Hematopoietic multipotent progenitor cell treated with erythropoietin and hydrocortisone succinate and interleukin-3 and kit ligand, for 4 days (in vitro differentiated cells): ENCODE data around the gene USP15.
A peak's percentile ranks its signal among the peaks of the same experiment; 100 is the strongest.

ENCODE experiments used
- DNase-seq: peaks from one replicate; pipeline ENCODE4 v3.0.0-alpha.2; 2015

The USP15 gene

DNA sequence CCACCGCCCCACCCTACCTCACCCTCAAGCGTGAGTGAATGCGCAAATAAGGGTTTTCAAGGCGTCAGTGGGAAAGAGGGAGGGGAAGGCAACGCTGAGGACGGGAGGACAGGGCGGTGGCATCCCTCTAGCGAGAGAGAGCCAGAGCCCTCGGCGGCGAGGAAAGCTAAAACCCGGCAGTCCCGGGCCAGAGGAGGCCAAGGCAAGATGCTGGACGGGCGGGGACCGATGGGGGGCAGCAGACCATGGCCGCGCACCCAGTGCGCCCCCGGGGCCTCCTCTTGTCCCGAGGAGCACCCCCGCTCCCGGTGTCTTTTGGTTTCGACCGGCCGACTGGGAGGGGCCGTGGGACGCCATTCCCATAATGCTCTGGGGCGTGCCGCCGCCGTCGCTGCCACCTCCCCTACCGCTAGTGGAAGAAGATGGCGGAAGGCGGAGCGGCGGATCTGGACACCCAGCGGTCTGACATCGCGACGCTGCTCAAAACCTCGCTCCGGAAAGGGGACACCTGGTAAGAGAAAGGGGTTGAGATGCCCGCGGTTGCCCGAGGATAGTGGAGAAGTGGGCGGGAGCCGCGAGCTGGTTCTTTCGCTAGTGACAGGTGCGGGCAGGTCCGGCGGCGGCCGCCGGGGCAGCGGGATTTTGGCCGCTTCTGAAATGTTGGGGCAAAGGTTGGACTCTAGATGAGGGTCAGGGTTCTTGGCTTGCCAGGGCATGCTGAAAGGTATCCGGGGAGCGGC is at the start of gene USP15:
TSS of gene USP15 (plus strand) at position 412 of the 740 bp plus-strand sequence. CDS start at position 423, 11 bp downstream.
- DNase-seq = peak; percentile 98

- peak; percentile 89 for DNase-seq
These were observed 49.8 kb upstream of the USP15 start for GRCh38 chr12:62210422-62210821.

DNA sequence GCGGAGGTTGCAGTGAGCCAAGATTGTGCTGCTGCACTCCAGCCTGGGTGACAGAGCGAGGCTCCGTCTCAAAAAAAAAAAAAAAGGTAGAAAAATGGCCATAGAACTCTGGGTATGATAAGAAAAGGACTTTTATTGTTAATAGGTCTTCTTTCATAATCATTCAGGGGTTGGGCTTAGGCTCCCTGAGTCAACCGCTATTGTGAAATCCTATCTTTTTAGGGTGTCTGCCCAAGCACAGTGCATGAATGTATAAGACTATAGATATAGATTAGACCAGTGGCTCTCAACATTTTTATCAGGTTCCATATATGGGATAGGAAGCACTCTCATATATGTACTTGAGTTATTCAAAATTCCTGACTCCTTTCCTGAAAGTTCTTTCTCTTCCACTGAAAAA is 48.7 kb upstream of the USP15 start:
- peak; percentile 91 for DNase-seq

- peak; percentile 75 for DNase-seq
These were observed 45.4 kb upstream of the USP15 start for GRCh38 chr12:62214846-62215245.

- DNase-seq = peak; percentile 80
These were observed 44.7 kb upstream of the USP15 start for GRCh38 chr12:62215506-62215905.

- no peak for DNase-seq
These were observed 42.6 kb upstream of the USP15 start for GRCh38 chr12:62217466-62218194.

DNA sequence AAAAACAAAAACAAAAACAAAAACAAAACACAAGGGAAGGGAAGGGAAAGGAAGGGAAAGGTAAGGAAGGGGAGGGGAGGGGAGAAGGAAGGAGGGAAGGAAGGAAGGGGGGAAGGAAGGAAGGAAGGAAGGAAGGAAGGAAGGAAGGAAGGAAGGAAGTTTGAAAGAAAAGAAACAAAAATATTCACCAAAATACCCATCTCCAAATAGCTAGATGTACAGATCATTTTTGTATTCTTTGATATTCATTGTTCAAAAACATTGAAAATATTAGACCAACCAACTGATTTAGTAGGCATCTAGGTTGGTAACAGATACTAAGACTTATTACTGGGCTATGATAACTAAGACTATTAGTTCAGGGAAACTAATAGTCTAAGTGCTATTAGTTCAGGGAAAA is 39.1 kb upstream of the USP15 start:
- DNase-seq = no peak

DNA sequence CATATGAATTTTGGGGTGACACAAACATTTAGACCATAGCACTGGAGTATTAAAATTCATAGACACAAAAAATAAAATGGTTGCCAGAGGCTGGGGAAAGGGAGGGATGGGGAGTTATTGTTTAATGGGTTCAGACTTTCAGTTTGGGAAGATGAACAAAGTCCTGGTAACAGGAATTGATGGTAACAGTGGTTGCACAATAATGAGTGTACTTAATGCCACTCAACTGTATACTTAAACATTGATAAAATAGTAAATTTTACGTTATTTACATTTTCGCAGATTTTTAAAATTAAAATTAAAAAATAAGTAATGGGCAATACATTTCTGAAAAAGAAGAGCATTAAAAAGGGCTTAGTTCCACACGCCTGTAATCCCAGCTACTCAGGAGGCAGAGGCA is 35.6 kb upstream of the USP15 start:
- DNase-seq = no peak

- DNase-seq = no peak
These were observed 33.1 kb upstream of the USP15 start for GRCh38 chr12:62227091-62227490.

DNA sequence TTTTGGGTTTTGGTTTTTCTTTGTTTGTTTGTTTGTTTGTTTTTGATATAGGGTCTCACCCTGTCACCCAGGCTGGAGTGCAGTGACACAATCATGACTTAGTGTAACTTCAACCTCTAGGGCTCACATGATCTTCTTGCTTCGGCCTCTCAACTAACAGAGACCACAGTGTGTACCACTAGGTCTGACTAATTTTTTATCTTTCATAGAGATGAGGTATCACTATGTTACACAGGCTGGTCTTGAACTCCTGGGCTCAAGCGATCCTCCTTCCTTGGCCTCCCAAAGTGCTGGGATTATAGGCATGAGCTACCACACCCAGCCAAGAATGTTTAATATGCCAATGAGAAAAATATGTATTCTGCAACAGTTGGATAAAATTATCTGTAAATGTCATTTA is 29.6 kb upstream of the USP15 start:
- no peak for DNase-seq

- DNase-seq = peak; percentile 34
These were observed 28.0 kb upstream of the USP15 start for GRCh38 chr12:62232143-62232729.

DNA sequence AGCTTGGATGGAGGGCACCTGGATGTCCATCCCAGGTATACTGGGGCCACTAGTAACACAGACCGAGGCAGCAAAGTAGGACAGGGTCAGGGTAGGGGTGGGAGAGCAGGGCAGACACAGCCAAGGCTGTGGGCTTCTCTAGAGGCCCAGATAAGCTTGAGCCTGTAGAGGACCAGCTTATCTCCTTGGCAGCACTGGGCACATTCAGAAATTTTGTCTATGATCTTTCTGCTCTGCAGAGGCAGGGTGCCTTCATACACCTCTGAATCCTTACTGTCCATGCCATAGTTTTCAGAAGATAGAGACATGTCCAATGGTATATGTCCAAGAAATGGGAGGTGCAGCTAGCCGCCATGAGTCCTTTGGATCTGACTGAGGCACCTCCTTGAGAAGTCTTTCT is 26.4 kb upstream of the USP15 start:
- DNase-seq = peak; percentile 48

DNA sequence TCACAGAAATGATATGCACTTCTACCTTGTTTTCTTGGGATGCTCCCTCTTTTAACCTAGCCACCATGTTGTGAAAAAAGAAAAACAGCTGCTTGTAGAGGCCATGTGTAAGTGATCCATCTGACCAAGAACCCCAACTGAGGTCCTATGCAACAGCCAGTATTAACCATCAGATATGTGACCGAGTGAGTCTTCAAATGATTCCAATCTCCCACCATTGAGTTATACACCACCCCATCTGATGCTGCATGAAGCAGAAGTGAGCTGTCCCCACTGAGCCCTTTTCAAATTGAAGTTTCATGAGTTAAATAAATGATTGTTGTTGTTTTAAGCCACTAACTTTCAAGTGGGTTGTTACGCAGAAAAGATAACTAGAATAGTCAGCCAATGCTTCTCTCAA is 20.6 kb upstream of the USP15 start:
- DNase-seq = peak; percentile 18

DNA sequence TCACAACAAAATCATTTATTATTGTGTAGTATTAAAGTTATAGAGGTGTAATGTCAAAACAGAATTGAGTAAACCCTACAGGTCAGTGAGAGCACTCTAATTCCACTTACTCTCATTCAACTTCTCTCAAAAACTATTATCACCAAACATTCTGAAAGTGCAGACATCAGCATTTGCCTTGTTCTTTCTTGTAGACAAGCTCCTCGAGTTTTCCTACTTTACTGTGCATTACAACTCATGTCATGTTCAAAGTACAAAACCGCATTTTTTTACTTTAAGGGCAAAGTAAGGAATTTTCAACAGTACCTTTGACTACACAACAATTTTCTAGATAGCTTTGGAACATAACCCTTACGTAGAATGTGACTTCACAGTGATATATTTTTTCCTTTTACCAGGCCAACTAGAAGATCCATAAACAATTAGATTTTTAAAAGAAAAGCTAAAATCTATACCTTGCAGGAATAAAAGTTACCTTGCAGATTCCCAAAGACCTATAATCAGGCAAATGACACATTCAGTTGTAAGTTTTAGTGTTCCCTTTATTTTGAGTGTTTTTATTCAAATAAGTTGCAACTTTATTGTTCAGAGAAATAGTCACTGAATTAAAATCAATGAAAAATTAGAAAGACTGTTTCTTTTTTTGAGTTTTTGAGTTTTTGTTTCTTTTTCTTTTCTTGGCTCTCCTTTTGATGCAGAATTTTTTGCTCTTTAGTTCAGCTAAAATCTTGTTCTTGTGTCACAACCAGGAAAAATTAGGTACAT is 12.7 kb upstream of the USP15 start:
- DNase-seq = no peak

GRCh38 chr12:62248873-62249272 is 11.3 kb upstream of the USP15 start:
- DNase-seq = peak; percentile 97

- DNase-seq = no peak
These were observed 10.8 kb upstream of the USP15 start for GRCh38 chr12:62249419-62249818.

DNA sequence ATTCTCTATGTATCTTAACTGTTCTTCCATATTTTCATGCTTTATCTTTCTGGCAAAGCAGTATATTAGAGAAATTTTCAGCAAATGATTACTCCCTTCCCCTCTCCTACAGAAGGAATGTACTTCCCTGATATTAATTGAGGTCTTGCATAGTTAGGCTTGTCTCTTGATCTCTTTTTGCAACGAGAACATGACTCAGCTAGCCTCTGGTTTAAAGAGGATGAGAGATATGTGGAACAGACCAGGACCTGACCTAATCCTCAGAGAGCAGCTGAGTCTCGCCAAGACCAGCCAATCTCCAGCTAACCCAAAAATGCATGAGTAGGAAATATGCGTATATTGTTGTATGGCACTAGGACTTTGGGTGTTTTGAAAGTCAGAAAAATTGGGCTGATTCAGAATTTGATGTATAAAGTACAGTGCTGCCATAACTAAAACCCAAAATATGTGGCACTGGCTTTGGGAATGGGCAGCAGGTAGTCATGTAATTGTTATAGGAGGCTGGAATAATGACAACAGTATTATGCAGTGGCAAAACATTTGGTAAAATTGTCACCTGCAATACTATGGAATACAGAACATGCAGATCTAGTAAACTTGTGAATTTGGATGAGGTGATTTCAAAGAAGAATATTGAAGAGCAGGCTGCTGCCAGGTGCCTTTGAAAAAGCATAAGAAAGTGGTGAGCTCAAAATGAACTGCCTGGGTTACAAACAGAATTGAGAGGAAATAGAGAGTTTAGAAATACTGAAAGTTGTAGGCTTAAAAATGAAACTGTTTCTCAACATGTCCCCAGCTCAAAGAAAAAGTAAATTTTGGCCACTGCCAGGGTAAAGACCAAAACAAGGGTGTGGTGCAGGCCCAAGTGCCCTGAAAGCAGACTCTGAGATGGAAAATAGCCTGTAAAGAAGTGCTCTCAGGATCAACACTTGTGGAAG is 9.3 kb upstream of the USP15 start:
- DNase-seq = peak; percentile 96

DNA sequence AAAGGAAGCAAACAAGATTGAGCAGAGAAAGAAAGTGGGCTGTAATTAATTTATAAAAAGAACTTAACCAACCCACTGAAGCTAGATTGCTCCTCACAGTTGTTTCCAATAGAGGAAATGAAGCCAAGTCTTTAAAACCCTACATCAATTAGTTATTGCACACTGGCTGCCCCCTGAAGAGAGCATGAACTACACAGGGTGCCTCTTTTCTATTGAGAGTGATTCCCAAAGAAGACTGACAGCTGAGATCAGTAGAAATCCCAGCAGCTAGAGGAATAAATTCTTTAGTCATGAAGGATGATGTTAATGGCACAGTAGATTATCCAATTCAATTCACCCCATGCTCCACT is 8.6 kb upstream of the USP15 start:
- no peak for DNase-seq

- DNase-seq = no peak
These were observed 7.6 kb upstream of the USP15 start for GRCh38 chr12:62252576-62252975.

DNA sequence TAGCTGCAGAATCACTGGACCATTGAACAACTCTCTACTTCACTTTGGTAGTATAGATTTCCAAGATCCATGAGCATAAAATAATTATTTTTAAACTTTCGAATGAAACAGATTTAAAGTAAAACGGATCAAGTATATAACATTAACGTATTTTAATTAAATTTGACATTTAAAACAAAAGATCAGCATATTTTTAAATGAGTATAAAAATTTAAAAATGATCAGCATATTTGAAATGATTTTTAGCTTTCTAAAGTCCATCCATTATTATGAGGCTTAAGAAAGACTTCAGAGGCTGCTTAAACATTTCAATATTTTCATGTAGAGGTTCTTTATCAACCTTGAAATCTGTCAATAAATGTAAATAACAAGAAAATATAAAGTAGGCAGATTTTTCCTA is 5.2 kb upstream of the USP15 start:
- no peak for DNase-seq

DNA sequence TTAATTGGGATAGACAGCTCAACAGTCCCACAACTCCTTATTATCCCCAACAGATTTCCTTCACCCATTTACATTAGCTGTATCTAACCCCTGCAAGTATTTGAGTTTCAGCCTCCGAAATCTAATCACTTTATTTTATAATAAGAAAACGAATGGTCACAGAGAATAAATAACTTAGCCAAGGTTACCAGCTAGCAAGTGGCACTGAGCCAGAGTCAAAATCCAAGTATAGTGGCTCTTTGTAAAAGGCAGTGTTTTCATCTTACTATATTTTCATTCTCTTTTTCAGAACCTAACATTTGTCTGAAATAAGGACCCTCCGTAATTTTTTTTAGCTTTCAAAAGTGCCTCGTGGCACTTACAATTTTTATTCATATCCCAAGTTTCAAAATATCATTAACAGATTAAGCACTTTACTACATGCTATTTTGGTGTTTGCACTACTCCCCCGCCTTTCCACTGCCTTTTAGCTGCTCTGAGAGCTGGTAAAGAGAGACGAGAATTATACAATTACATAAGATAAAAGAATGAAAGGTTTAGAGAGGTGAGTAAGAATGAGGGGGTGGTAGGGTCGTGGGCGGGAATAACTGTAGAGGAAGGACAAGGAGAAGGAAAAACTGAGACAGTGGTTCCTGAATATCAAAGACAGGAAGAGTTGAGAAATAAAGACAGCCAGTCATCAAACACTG is 3.7 kb upstream of the USP15 start:
- peak; percentile 43 for DNase-seq

- DNase-seq = no peak
These were observed 2.0 kb upstream of the USP15 start for GRCh38 chr12:62258231-62258630.
